ENCODE data around the gene TMEM237. TPM values are rescaled to one million over a fixed set of nuclear protein-coding genes. Genes with fewer than 3 reads are reported as not detected.

TMEM237 gene
- total RNA-seq, 4 donors from 2014 or later: 12.8 to 43.3 (median 26.8) TPM

DNA sequence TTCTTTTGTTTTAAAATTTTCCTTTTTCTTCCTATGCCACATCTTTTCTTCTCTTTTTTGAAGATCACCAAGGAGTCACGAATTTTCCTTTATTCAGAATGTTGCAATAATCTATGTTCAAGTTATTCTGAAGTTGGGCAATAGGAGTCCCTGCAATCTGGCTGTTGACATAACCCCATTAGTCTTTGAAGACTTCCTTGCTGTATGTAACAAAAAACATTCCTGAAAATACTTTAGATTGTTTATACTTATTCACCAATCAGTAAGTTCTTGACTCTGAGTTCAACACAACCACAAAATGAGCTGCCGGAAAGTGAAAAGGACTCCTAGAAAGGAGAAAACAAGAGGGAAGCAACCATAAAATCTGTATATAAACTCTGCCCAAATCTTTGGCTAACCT lies 62.8 kb downstream of the TMEM237 start:
- 46 to 64% methylated on average over 2 of the region's 2 CpGs for WGBS, 2 donors
- Histone ChIP-seq H3K4me3 (no peak overlapping the region), H3K27me3 (no peaks in the 10 kb centered on the region), H3K9me3 (no peaks in the 10 kb centered on the region), H3K36me3 (no peaks in the 10 kb centered on the region), H3K27ac (no peak overlapping the region), H3K4me1 (no peaks in the 10 kb centered on the region)
- intact Hi-C loops (cut with DNase I): no loop called here
- DNase-seq: no peak
- TF ChIP-seq, protein P1, sequence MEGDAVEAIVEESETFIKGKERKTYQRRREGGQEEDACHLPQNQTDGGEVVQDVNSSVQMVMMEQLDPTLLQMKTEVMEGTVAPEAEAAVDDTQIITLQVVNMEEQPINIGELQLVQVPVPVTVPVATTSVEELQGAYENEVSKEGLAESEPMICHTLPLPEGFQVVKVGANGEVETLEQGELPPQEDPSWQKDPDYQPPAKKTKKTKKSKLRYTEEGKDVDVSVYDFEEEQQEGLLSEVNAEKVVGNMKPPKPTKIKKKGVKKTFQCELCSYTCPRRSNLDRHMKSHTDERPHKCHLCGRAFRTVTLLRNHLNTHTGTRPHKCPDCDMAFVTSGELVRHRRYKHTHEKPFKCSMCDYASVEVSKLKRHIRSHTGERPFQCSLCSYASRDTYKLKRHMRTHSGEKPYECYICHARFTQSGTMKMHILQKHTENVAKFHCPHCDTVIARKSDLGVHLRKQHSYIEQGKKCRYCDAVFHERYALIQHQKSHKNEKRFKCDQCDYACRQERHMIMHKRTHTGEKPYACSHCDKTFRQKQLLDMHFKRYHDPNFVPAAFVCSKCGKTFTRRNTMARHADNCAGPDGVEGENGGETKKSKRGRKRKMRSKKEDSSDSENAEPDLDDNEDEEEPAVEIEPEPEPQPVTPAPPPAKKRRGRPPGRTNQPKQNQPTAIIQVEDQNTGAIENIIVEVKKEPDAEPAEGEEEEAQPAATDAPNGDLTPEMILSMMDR (IDR thresholded peaks at IDR 0.05): no peak
- no peak for TF ChIP-seq POLR2A (IDR thresholded peaks at IDR 0.05)

DNA sequence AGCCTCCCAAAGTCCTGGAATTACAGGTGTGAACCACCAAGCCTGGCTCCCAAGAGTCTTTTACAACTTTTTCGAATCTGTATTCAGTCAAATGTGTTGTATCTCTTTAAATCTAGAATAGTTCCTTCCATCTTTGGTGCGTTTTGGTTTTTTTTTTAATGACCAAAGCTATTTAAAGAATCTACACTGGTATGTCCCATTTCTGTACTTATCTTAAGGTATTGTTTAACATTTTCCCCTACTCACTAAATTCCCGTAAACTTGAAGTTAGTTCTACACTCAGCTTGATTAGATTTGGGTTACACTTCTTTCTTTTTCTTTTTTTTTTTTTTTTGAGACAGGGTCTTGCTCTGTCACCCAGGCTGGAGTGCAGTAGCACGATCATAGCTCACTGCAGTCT lies 63.8 kb downstream of the TMEM237 start:
- DNase-seq: no peak
- TF ChIP-seq POLR2A (IDR thresholded peaks at IDR 0.05): no peak
- TF ChIP-seq, protein P1 (IDR thresholded peaks at IDR 0.05): no peak
- H3K27ac ChIP-seq: no peak overlapping the region
- WGBS, 2 donors: 61 to 75% methylated on average over 4 of the region's 4 CpGs
- no peak overlapping the region for H3K4me3 ChIP-seq
- H3K4me1 ChIP-seq: no peaks in the 10 kb centered on the region
- no peaks in the 10 kb centered on the region for H3K36me3 ChIP-seq
- intact Hi-C loops (cut with DNase I): no loop called here
- no peaks in the 10 kb centered on the region for H3K9me3 ChIP-seq
- H3K27me3 ChIP-seq: no peaks in the 10 kb centered on the region

DNA sequence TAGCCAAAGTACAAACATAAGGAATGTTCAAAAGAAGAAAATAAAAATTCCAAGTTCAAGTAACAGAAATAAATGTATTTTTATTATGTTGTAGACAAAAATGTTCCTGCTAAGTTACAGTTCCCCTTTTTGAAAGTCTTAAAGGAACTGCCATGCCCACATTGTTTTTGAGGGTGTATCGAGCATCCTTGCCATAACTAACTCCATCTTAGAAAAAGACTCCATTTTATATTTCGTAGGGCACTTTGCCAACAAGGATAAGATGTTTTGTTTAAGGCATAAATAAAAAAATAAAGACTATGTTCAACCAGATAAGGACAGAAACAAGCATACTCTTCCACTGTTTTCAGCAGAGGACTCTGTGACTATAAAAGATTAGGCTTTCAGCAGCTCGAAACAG lies 67.3 kb downstream of the TMEM237 start:
- WGBS, 2 donors: 74 to 85% methylated on average over 3 of the region's 3 CpGs
- Histone ChIP-seq H3K9me3 (no peaks in the 10 kb centered on the region), H3K27ac (no peak overlapping the region), H3K27me3 (no peaks in the 10 kb centered on the region), H3K36me3 (no peaks in the 10 kb centered on the region), H3K4me3 (no peak overlapping the region), H3K4me1 (no peaks in the 10 kb centered on the region)
- TF ChIP-seq POLR2A (IDR thresholded peaks at IDR 0.05): no peak
- intact Hi-C loops (cut with DNase I): no loop called here
- DNase-seq: no peak

DNA sequence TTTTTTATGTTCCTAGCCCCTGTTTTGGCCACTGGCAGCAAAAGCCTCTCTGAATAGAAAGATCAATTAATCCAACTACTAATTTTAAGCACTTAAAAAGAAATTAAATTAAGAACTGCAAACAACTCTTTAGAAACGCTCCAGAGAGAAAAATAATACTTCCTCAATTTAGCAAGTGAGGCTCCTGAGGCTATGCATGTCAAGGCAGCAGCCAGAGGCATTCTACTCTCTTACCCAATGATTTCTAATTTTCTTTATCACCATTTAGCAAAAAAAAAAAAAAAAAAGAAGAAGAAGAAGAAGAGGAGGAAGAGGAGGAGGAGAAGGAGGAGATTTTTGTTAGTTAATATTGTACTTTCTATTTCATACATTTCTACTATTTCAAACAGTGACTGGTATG lies 68.5 kb downstream of the TMEM237 start:
- H3K36me3 ChIP-seq: no peaks in the 10 kb centered on the region
- no peaks in the 10 kb centered on the region for H3K9me3 ChIP-seq
- H3K4me3 ChIP-seq: no peak overlapping the region
- intact Hi-C loops (cut with DNase I): no loop called here
- TF ChIP-seq, protein P1 (IDR thresholded peaks at IDR 0.05): no peak
- TF ChIP-seq POLR2A (IDR thresholded peaks at IDR 0.05): no peak
- H3K4me1 ChIP-seq: no peaks in the 10 kb centered on the region
- no peaks in the 10 kb centered on the region for H3K27me3 ChIP-seq
- no peak overlapping the region for H3K27ac ChIP-seq
- DNase-seq: no peak
- 29 to 31% methylated on average over 1 of the region's 1 CpG for WGBS, 2 donors

GRCh38 chr2:201572846-201573508 lies 70.3 kb downstream of the TMEM237 start:
- no peaks in the 10 kb centered on the region for H3K36me3 ChIP-seq
- no peaks in the 10 kb centered on the region for H3K4me1 ChIP-seq
- 91 to 94% methylated on average over 2 of the region's 2 CpGs for WGBS, 2 donors
- DNase-seq: no peak
- H3K4me3 ChIP-seq: no peak overlapping the region
- no peak overlapping the region for H3K27ac ChIP-seq
- H3K9me3 ChIP-seq: no peaks in the 10 kb centered on the region
- intact Hi-C loops (cut with DNase I): no loop called here
- TF ChIP-seq, protein P1 (IDR thresholded peaks at IDR 0.05): no peak
- no peaks in the 10 kb centered on the region for H3K27me3 ChIP-seq

Small RNA genes within 50 kb of the gene (small RNA-seq; reads per million reads assigned to genes)
- gene RNU6-651P: 0 reads per million in 4 donors

Other genes starting within 250 kb of the TMEM237 start
- gene TRAK2, start 192.0 kb downstream of the TMEM237 start, total RNA-seq: 10 to 100 TPM in 2 of 4 donors, 1 to 10 TPM in 2; 7.9 to 32.8 (median 13.7) TPM
- gene STRADB, start 191.8 kb downstream of the TMEM237 start, total RNA-seq: 10 to 100 TPM in 3 of 4 donors, 1 to 10 TPM in 1; 4.8 to 18.2 (median 14.6) TPM
- under 1 TPM in 1 of 4 donors, not detected in 3; 0.19 TPM for gene MPP4, start 55.1 kb upstream of the TMEM237 start, total RNA-seq
- 10 to 100 TPM in 1 of 4 donors, 1 to 10 TPM in 3; 7.0 to 15.1 (median 8.5) TPM for gene ALS2, start 137.4 kb upstream of the TMEM237 start, total RNA-seq
- gene CDK15, start 163.0 kb upstream of the TMEM237 start, total RNA-seq: 1 to 10 TPM in 1 of 4 donors, under 1 TPM in 1, not detected in 2; 0.23 to 6.1 TPM

Measured in esophagus squamous epithelium (tissue), 5 donors.